ENCODE results near the gene MGAT4A.

- TF ChIP-seq CTCF (IDR thresholded peaks at IDR 0.05) = no peak
- no peak for TF ChIP-seq POLR2A (IDR thresholded peaks at IDR 0.05)
- TF ChIP-seq EP300 (IDR thresholded peaks at IDR 0.05) = no peak
Measured at GRCh38 chr2:98693477-98693876, 37.5 kb downstream of the MGAT4A start.

Data from sigmoid colon (tissue), 4 donors.